Measurements from ENCODE around the gene PLG. TPM values are rescaled to one million over a fixed set of nuclear protein-coding genes. Genes with fewer than 3 reads are reported as not detected.
"Not testable (repeated sequence)": the region's sequence is repeated elsewhere in the genome, so short reads cannot be mapped to it uniquely, and the experiment has no call there.

PLG gene
- total RNA-seq, 4 donors from 2014 or later, result not detected

GRCh38 chr6:160697826-160698225, 4.2 kb upstream of the PLG start:
- intact Hi-C loops (cut with DNase I; ENCODE audit: low total_unique reads), result no loop called here
- H3K4me3 ChIP-seq (ENCODE audit: low read depth, poor library complexity, severe bottlenecking), result no peak overlapping the region
- no peak for DNase-seq (ENCODE audit: low spot score in 2 of 2)
- TF ChIP-seq, protein P1, sequence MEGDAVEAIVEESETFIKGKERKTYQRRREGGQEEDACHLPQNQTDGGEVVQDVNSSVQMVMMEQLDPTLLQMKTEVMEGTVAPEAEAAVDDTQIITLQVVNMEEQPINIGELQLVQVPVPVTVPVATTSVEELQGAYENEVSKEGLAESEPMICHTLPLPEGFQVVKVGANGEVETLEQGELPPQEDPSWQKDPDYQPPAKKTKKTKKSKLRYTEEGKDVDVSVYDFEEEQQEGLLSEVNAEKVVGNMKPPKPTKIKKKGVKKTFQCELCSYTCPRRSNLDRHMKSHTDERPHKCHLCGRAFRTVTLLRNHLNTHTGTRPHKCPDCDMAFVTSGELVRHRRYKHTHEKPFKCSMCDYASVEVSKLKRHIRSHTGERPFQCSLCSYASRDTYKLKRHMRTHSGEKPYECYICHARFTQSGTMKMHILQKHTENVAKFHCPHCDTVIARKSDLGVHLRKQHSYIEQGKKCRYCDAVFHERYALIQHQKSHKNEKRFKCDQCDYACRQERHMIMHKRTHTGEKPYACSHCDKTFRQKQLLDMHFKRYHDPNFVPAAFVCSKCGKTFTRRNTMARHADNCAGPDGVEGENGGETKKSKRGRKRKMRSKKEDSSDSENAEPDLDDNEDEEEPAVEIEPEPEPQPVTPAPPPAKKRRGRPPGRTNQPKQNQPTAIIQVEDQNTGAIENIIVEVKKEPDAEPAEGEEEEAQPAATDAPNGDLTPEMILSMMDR (IDR thresholded peaks at IDR 0.05), result no peak
- TF ChIP-seq POLR2A (IDR thresholded peaks at IDR 0.05), result no peak
- 79 to 80% methylated on average over 6 of the region's 6 CpGs for WGBS, 2 donors

DNA sequence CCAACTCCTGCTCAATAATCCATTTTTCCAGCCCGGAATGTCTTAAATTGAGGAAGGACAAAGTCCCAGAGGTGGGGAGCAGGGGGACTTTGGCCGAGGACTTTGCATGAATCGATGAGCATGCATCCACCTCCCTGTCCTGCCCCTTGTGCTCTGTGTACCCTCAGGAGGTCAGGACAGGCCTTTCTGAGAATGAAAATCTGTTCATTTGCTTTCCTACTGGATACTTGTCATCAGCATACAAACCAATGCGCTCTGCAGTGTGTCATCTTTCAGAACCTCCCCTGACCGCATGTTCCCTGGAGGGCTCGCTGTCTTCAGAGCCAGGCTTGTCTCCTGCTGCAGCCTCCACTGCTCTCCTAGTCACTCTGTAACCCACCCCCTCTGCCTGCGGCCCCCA, 2.6 kb downstream of the PLG start:
- H3K4me3 ChIP-seq (ENCODE audit: low read depth, poor library complexity, severe bottlenecking); intact Hi-C loops (cut with DNase I; ENCODE audit: low total_unique reads); DNase-seq (ENCODE audit: low spot score in 2 of 2): not testable (repeated sequence)
- 89 to 91% methylated on average over 7 of the region's 7 CpGs for WGBS, 2 donors

DNA sequence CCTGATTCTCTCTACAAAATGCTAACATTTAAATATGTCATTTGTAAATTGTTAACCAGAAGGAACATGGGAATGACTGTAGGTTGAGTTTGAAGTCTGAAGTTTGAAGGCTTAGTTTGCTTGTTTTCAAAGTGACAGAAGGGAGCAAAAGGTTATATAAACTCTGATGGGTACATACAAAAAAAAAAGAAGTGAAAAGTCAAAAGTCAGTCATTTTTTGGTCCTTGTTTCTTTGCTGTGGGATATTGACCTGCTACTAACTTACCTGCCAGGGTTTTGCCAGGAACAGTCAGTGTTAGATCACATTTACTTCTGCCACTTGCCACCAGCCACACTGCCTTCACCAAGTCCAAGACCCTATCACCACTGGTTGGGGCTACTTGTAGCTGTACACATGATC, 6.9 kb downstream of the PLG start:
- DNase-seq (ENCODE audit: low spot score in 2 of 2); H3K4me3 ChIP-seq (ENCODE audit: low read depth, poor library complexity, severe bottlenecking); intact Hi-C loops (cut with DNase I; ENCODE audit: low total_unique reads): not testable (repeated sequence)

GRCh38 chr6:160714731-160715316, 12.8 kb downstream of the PLG start:
- 58 to 61% methylated on average over 5 of the region's 5 CpGs for WGBS, 2 donors
- no peak overlapping the region for H3K4me3 ChIP-seq (ENCODE audit: low read depth, poor library complexity, severe bottlenecking)
- no peak for TF ChIP-seq POLR2A (IDR thresholded peaks at IDR 0.05)
- TF ChIP-seq, protein P1 (IDR thresholded peaks at IDR 0.05), result no peak
- intact Hi-C loops (cut with DNase I; ENCODE audit: low total_unique reads), result no loop called here
- DNase-seq (ENCODE audit: low spot score in 2 of 2), result no peak

DNA sequence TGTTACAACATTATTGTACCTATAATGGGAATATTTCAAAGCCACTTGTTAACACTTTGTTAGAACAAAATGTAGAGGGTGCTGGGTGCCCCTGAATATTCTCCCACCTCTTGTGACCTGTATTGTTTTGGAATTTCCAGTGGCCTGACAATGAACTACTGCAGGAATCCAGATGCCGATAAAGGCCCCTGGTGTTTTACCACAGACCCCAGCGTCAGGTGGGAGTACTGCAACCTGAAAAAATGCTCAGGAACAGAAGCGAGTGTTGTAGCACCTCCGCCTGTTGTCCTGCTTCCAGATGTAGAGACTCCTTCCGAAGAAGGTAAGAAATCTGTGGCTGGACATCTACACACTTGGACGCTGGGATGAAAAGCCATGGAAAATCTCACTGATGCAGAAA, 28.9 kb downstream of the PLG start:
- intact Hi-C loops (cut with DNase I; ENCODE audit: low total_unique reads), result loop anchor here (5.0 kb wide), 1 partner anchor 641 kb away; no protein-coding TSS in a partner anchor

DNA sequence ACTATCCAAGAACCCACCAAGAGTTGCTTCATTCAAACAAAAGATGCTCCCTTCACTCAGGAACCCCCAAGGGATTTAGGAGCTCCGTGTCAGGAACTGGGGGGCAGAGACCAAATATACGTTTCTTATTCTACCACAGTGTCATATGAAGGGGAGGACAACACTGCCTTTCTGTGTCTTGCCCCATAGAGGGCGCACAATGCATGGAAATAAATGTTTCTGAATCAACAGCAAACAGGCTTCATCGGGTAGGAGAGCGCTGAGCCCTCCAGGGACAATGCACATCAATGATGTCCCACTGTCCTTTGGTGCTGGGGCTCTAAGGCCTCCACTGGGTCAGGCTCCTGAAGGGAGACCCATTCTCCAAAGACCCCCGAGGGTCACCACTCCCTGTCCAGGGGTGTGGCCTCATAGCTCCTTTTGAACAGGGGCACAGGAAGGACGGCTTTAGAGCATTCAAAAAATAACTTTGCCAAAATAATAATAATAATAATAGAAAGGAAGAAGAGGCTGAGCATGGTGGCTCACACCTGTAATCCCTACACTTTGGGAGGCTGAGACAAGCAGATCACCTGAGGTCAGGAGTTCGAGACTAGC, 31.1 kb downstream of the PLG start:
- intact Hi-C loops (cut with DNase I; ENCODE audit: low total_unique reads), result loop anchor here (5.0 kb wide), 1 partner anchor 639 kb away; no protein-coding TSS in a partner anchor
- TF ChIP-seq POLR2A (IDR thresholded peaks at IDR 0.05), result no peak
- TF ChIP-seq, protein P1 (IDR thresholded peaks at IDR 0.05), result no peak
- 23 to 32% methylated on average over 8 of the region's 8 CpGs for WGBS, 2 donors
- no peak overlapping the region for H3K4me3 ChIP-seq (ENCODE audit: low read depth, poor library complexity, severe bottlenecking)
- DNase-seq (ENCODE audit: low spot score in 2 of 2), result no peak

More for the DNA sequence above, 28.9 kb downstream of the PLG start:
- WGBS, 2 donors, result 42 to 62% methylated on average over 6 of the region's 6 CpGs
- no peak for DNase-seq (ENCODE audit: low spot score in 2 of 2)
- TF ChIP-seq, protein P1 (IDR thresholded peaks at IDR 0.05), result no peak
- TF ChIP-seq POLR2A (IDR thresholded peaks at IDR 0.05), result no peak
- H3K4me3 ChIP-seq (ENCODE audit: low read depth, poor library complexity, severe bottlenecking), result no peak overlapping the region

- WGBS, 2 donors, result 92 to 100% methylated on average over 1 of the region's 1 CpG
- H3K4me3 ChIP-seq (ENCODE audit: low read depth, poor library complexity, severe bottlenecking), result no peak overlapping the region
- no peak for TF ChIP-seq POLR2A (IDR thresholded peaks at IDR 0.05)
- TF ChIP-seq, protein P1 (IDR thresholded peaks at IDR 0.05), result no peak
- no peak for DNase-seq (ENCODE audit: low spot score in 2 of 2)
- intact Hi-C loops (cut with DNase I; ENCODE audit: low total_unique reads), result loop anchor here (5.0 kb wide), 2 partner anchors 508 to 638 kb away; no protein-coding TSS in a partner anchor
These were observed 32.6 kb downstream of the PLG start for GRCh38 chr6:160734627-160735026.
